Caco-2 (cell line): ENCODE data around the gene SNRPD2. TPM values are rescaled to one million over a fixed set of nuclear protein-coding genes. Genes with fewer than 3 reads are reported as not detected.

Source experiments
- BruUV-seq: library from RNA; stranded (reverse); fragments of 400-500 nt; replicated peaks from 2 replicates; lab custom pipeline; 2021; lab: Mats Ljungman, UMichigan
- CTCF ChIA-PET: fragments of 300-600 bp; sonication (Branson Sonifier 250); formaldehyde crosslinking; loops from one replicate; lab custom pipeline; 2022; ENCODE audit warnings: antibody characterized with exemption; lab: Charles Lee
- POLR2A ChIA-PET: fragments of 300-600 bp; sonication (Branson Sonifier 250); formaldehyde crosslinking; loops from one replicate; lab custom pipeline; 2022; ENCODE audit warnings: antibody characterized with exemption; lab: Charles Lee
- DNase-seq, 2 experiments: peaks; one replicate each; pipeline versions ENCODE4 v3.0.0 to v3.0.0-alpha.2; 2020 to 2022
- H3K27me3 ChIP-seq: replicated peaks from 2 replicates; pipeline ENCODE4 v1.6.0; 2011; ENCODE audit warnings: low read length; ENCODE audit not compliant: control insufficient read depth, insufficient read depth
- H3K36me3 ChIP-seq: 2 replicates; pipeline ENCODE4 v1.5.1; 2011; ENCODE audit warnings: low read length; ENCODE audit not compliant: control insufficient read depth, insufficient read depth
- H3K4me1 ChIP-seq: fragments of 250-450 bp; sonication (Bioruptor Pico); 2 replicates; pipeline ENCODE4 v1.5.1; 2020; ENCODE audit warnings: mild to moderate bottlenecking
- H3K4me3 ChIP-seq: 2 replicates; pipeline ENCODE4 v1.5.1; 2011; ENCODE audit warnings: low read depth, mild to moderate bottlenecking, control low read depth, low read length
- H3K9me3 ChIP-seq: fragments of 250-450 bp; sonication (Bioruptor Pico); 2 replicates; pipeline ENCODE4 v1.5.1; 2020; ENCODE audit warnings: mild to moderate bottlenecking, moderate library complexity
- H3K27ac Mint-ChIP-seq: one replicate; pipeline ENCODE4 v1.8.0; 2022; ENCODE audit warnings: mixed read lengths; ENCODE audit not compliant: unreplicated experiment
- H3K27me3 Mint-ChIP-seq: one replicate; pipeline ENCODE4 v1.8.0; 2022; ENCODE audit warnings: mixed read lengths; ENCODE audit not compliant: insufficient read depth, unreplicated experiment
- H3K36me3 Mint-ChIP-seq: one replicate; pipeline ENCODE4 v1.8.0; 2022; ENCODE audit warnings: mild to moderate bottlenecking, mixed read lengths; ENCODE audit not compliant: insufficient read depth, unreplicated experiment
- H3K4me1 Mint-ChIP-seq: one replicate; pipeline ENCODE4 v1.8.0; 2022; ENCODE audit warnings: low read depth, mixed read lengths; ENCODE audit not compliant: unreplicated experiment
- H3K4me3 Mint-ChIP-seq: one replicate; pipeline ENCODE4 v1.8.0; 2022; ENCODE audit warnings: mild to moderate bottlenecking, moderate library complexity, mixed read lengths; ENCODE audit not compliant: unreplicated experiment
- H3K9me3 Mint-ChIP-seq: one replicate; pipeline ENCODE4 v1.8.0; 2022; ENCODE audit warnings: mixed read lengths; ENCODE audit not compliant: unreplicated experiment
- CTCF ChIP-seq, 2 experiments: fragments of 200-600 bp in 1 of 2; IDR thresholded peaks; 1 replicate in 1 of 2; 2 replicates in 1 of 2; pipeline versions ENCODE4 v1.5.1 to v1.8.0; 2011 to 2022; ENCODE audit warnings: antibody characterized with exemption in 1 of 2, control low read depth in 1 of 2, inconsistent platforms in 1 of 2, low read depth in 1 of 2, low read length in 1 of 2, mild to moderate bottlenecking in 1 of 2, moderate library complexity in 1 of 2; ENCODE audit not compliant: insufficient read depth in 1 of 2, severe bottlenecking in 1 of 2, unreplicated experiment in 1 of 2
- intact Hi-C: fragments of 100-400 bp; cut with micrococcal nuclease; formaldehyde crosslinking; loops from one replicate; pipeline ENCODE4 v1.10.0; 2022; ENCODE audit not compliant: unreplicated experiment
- total RNA-seq: library from RNA; stranded (reverse); gene quantifications from 2 replicates; pipeline ENCODE4 v1.2.3, GENCODE V29; 2022

Gene SNRPD2
- total RNA-seq, 1 experiment from 2014 or later, result 579 TPM

- H3K9me3 Mint-ChIP-seq, result no peaks in the 10 kb centered on the region
Measured at GRCh38 chr19:45645068-45645630, 46.6 kb downstream of the SNRPD2 start.

GRCh38 chr19:45643927-45644771 is 47.6 kb downstream of the SNRPD2 start:
- H3K4me1 ChIP-seq, result peaks cover 17% of the 10 kb centered on the region
- H3K27me3 ChIP-seq, result no peaks in the 10 kb centered on the region
- H3K4me3 ChIP-seq, result peak overlapping the region; percentile 41
- H3K9me3 ChIP-seq, result no peaks in the 10 kb centered on the region
- CTCF ChIA-PET, result interaction anchor here (0.9 to 3.9 kb wide), 5 partner anchors 34 to 165 kb away, joined by 4 to 77 read pairs (median 50); no protein-coding TSS in a partner anchor
- POLR2A ChIA-PET, result interaction anchor here (0.9 kb wide), 1 partner anchor 48 kb away, joined by 4 read pairs; the partner anchor contains the start of gene QPCTL
- no peaks in the 10 kb centered on the region for H3K9me3 Mint-ChIP-seq
- H3K36me3 ChIP-seq, result no peaks in the 10 kb centered on the region
- peaks cover 19% of the 10 kb centered on the region for H3K4me1 Mint-ChIP-seq
- no peak overlapping the region for H3K27ac Mint-ChIP-seq
- TF ChIP-seq CTCF (IDR thresholded peaks at IDR 0.05; ENCODE audit: insufficient read depth in 1 of 2, low read depth in 1 of 2, low read length in 1 of 2, severe bottlenecking in 1 of 2, unreplicated experiment in 1 of 2), result no peak
- BruUV-seq, result no TSS peak
- H3K36me3 Mint-ChIP-seq, result peaks cover 26% of the 10 kb centered on the region
- H3K4me3 Mint-ChIP-seq, result peak overlapping the region; percentile 70
- DNase-seq, result no peak
- intact Hi-C loops, result loop anchor here (1.0 to 10.0 kb wide), 2 partner anchors 121 to 149 kb away; partner anchors contain the start of genes PPM1N and RTN2
- H3K27me3 Mint-ChIP-seq, result no peaks in the 10 kb centered on the region

More at GRCh38 chr19:45645068-45645630, 46.6 kb downstream of the SNRPD2 start:
- Histone ChIP-seq H3K27me3 (no peaks in the 10 kb centered on the region), H3K9me3 (no peaks in the 10 kb centered on the region), H3K4me3 (no peak overlapping the region), H3K36me3 (no peaks in the 10 kb centered on the region), H3K4me1 (peaks cover 17% of the 10 kb centered on the region)
- no TSS peak for BruUV-seq
- POLR2A ChIA-PET, result interaction anchor here (1.1 kb wide), 1 partner anchor 32 kb away, joined by 3 read pairs; no protein-coding TSS in a partner anchor
- no peak for TF ChIP-seq CTCF (IDR thresholded peaks at IDR 0.05; ENCODE audit: insufficient read depth in 1 of 2, low read depth in 1 of 2, low read length in 1 of 2, severe bottlenecking in 1 of 2, unreplicated experiment in 1 of 2)
- peaks cover 19% of the 10 kb centered on the region for H3K4me1 Mint-ChIP-seq
- DNase-seq, result no peak
- no peak overlapping the region for H3K4me3 Mint-ChIP-seq
- no peak overlapping the region for H3K27ac Mint-ChIP-seq
- H3K27me3 Mint-ChIP-seq, result no peaks in the 10 kb centered on the region
- H3K36me3 Mint-ChIP-seq, result peaks cover 26% of the 10 kb centered on the region
- intact Hi-C loops, result loop anchor here (10.0 kb wide), 1 partner anchor 150 kb away; the partner anchor contains the start of genes PPM1N and RTN2
- CTCF ChIA-PET, result no interaction called here
